HG02623 (cell line): ENCODE measurements around the gene PBX4.

ENCODE experiments used
- ATAC-seq: cut with Tn5 transposase; IDR thresholded peaks from one replicate; pipeline ENCODE4 v1.9.1; 2021; ENCODE audit warnings: moderate library complexity; ENCODE audit not compliant: unreplicated experiment

Gene PBX4

GRCh38 chr19:19592690-19593089 is 25.8 kb downstream of the PBX4 start:
- ATAC-seq, result no peak

- ATAC-seq, result no peak
Observed at GRCh38 chr19:19591133-19591825, 27.2 kb downstream of the PBX4 start.

- ATAC-seq, result no peak
Observed at GRCh38 chr19:19588546-19588945, 29.9 kb downstream of the PBX4 start.

- no peak for ATAC-seq
Observed at GRCh38 chr19:19587771-19588170, 30.7 kb downstream of the PBX4 start.

- no peak for ATAC-seq
Observed at GRCh38 chr19:19584356-19584755, 34.1 kb downstream of the PBX4 start.

GRCh38 chr19:19582471-19582870 is 36.0 kb downstream of the PBX4 start:
- ATAC-seq, result no peak

GRCh38 chr19:19581391-19581790 is 37.1 kb downstream of the PBX4 start:
- no peak for ATAC-seq

GRCh38 chr19:19580418-19580817 is 38.1 kb downstream of the PBX4 start:
- ATAC-seq, result no peak

GRCh38 chr19:19579533-19580361 is 38.7 kb downstream of the PBX4 start:
- ATAC-seq, result no peak

- ATAC-seq, result no peak
Observed at GRCh38 chr19:19578252-19578651, 40.2 kb downstream of the PBX4 start.

- no peak for ATAC-seq
Observed at GRCh38 chr19:19575411-19575810, 43.1 kb downstream of the PBX4 start.

GRCh38 chr19:19571071-19571786 is 47.3 kb downstream of the PBX4 start:
- no peak for ATAC-seq

- ATAC-seq, result no peak
Observed at GRCh38 chr19:19570571-19570970, 47.9 kb downstream of the PBX4 start.

- ATAC-seq, result no peak
Observed at GRCh38 chr19:19568802-19569756, 49.4 kb downstream of the PBX4 start.

GRCh38 chr19:19567391-19567790 is 51.1 kb downstream of the PBX4 start:
- no peak for ATAC-seq

- ATAC-seq, result no peak
Observed at GRCh38 chr19:19566306-19566705, 52.2 kb downstream of the PBX4 start.

- ATAC-seq, result no peak
Observed at GRCh38 chr19:19563348-19563848, 55.1 kb downstream of the PBX4 start.

- no peak for ATAC-seq
Observed at GRCh38 chr19:19562665-19563347, 55.7 kb downstream of the PBX4 start.

GRCh38 chr19:19561946-19562664 is 56.4 kb downstream of the PBX4 start:
- ATAC-seq, result no peak
